HG03565 (cell line): ENCODE data around the gene OTUD1.
A peak's percentile ranks its signal among the peaks of the same experiment; 100 is the strongest.

Experiments
- ATAC-seq: cut with Tn5 transposase; IDR thresholded peaks from one replicate; pipeline ENCODE4 v1.9.1; 2021; ENCODE audit warnings: mild to moderate bottlenecking, moderate library complexity; ENCODE audit not compliant: unreplicated experiment

Gene OTUD1

GRCh38 chr10:23419655-23420329 is 19.1 kb upstream of the OTUD1 start:
- no peak for ATAC-seq

- no peak for ATAC-seq
Measured at GRCh38 chr10:23421397-23421796, 17.5 kb upstream of the OTUD1 start.

- ATAC-seq = no peak
Measured at GRCh38 chr10:23422003-23422411, 16.9 kb upstream of the OTUD1 start.

GRCh38 chr10:23432166-23432565 is 6.7 kb upstream of the OTUD1 start:
- no peak for ATAC-seq

GRCh38 chr10:23432639-23433038 is 6.2 kb upstream of the OTUD1 start:
- ATAC-seq = no peak

- no peak for ATAC-seq
Measured at GRCh38 chr10:23433701-23434100, 5.2 kb upstream of the OTUD1 start.

- no peak for ATAC-seq
Measured at GRCh38 chr10:23435378-23435777, 3.5 kb upstream of the OTUD1 start.

GRCh38 chr10:23436983-23437382 is 1.9 kb upstream of the OTUD1 start:
- ATAC-seq = no peak

- no peak for ATAC-seq
Measured at GRCh38 chr10:23437963-23438546, 820 bp upstream of the OTUD1 start.

GRCh38 chr10:23439452-23439960 is 631 bp downstream of the OTUD1 start:
- ATAC-seq = no peak

GRCh38 chr10:23439961-23440889 is 1.4 kb downstream of the OTUD1 start:
- ATAC-seq = peak; percentile 8

- no peak for ATAC-seq
Measured at GRCh38 chr10:23441251-23441650, 2.4 kb downstream of the OTUD1 start.

GRCh38 chr10:23442936-23443335 is 4.1 kb downstream of the OTUD1 start:
- ATAC-seq = no peak

- ATAC-seq = no peak
Measured at GRCh38 chr10:23445591-23445990, 6.7 kb downstream of the OTUD1 start.

- ATAC-seq = no peak
Measured at GRCh38 chr10:23448323-23448722, 9.4 kb downstream of the OTUD1 start.

GRCh38 chr10:23448802-23449570 is 10.1 kb downstream of the OTUD1 start:
- peak; percentile 93 for ATAC-seq

- no peak for ATAC-seq
Measured at GRCh38 chr10:23452033-23452655, 13.3 kb downstream of the OTUD1 start.

GRCh38 chr10:23453465-23453864 is 14.6 kb downstream of the OTUD1 start:
- no peak for ATAC-seq

- ATAC-seq = no peak
Measured at GRCh38 chr10:23457632-23458417, 18.9 kb downstream of the OTUD1 start.
